Panc1 (cell line): Measurements from ENCODE around the gene ACTR6. TPM values are rescaled to one million over a fixed set of nuclear protein-coding genes. Genes with fewer than 3 reads are reported as not detected.

ENCODE experiments used
- microRNA-seq: library from miRNA; unstranded; fragments of <30 nt; microRNA quantifications from one replicate; pipeline ENCODE4 v1.1.0, GENCODE V29; 2020; ENCODE audit not compliant: unreplicated experiment
- total RNA-seq: library from RNA; stranded (reverse); gene quantifications from one replicate; pipeline ENCODE4 v1.2.1, GENCODE V29; 2021; ENCODE audit not compliant: unreplicated experiment

Gene ACTR6
- total RNA-seq, 1 experiment from 2014 or later = 21.2 TPM

Small RNA genes lying within 50 kb of the gene (microRNA-seq; reads per million reads assigned to microRNA genes)
- not detected for gene MIR1827

Other genes starting within 250 kb of the ACTR6 start
- 9.7 TPM for gene ANKS1B, start 215.9 kb upstream of the ACTR6 start, total RNA-seq
- 32.2 TPM for gene BLTP3B, start 57.9 kb upstream of the ACTR6 start, total RNA-seq
- 2.6 TPM for gene DEPDC4, start 66.3 kb downstream of the ACTR6 start, total RNA-seq
- gene SCYL2, start 66.4 kb downstream of the ACTR6 start, total RNA-seq = 45.3 TPM
- not detected for gene SLC17A8, start 156.3 kb downstream of the ACTR6 start, total RNA-seq